Transverse colon (tissue), 4 donors: ENCODE results near the gene ALS2.

ENCODE experiments used
- EP300 ChIP-seq: sonication (generic); formaldehyde crosslinking; IDR thresholded peaks from one replicate; pipeline ENCODE4 v1.6.1; 2017; ENCODE audit warnings: antibody characterized with exemption, low read depth
- POLR2A ChIP-seq: fragments of 450-650 bp; IDR thresholded peaks from one replicate; pipeline ENCODE4 v1.6.1; 2016; ENCODE audit warnings: antibody characterized with exemption, mild to moderate bottlenecking, moderate library complexity
- POLR2AphosphoS5 ChIP-seq, 3 donors: sonication (generic); formaldehyde crosslinking; IDR thresholded peaks; one replicate each; pipeline ENCODE4 v1.6.1; 2016; ENCODE audit warnings: antibody characterized with exemption in 3 of 3
- TF ChIP-seq, protein P1 (sequence below), 5 experiments: fragments of 200-600 bp in 3 of 5; fragments of 450-650 bp in 2 of 5; sonication (generic) in 3 of 5; IDR thresholded peaks; 1 replicate in 2 of 5; 2 replicates in 3 of 5; pipeline ENCODE4 v1.5.1; 2016 to 2017; ENCODE audit warnings: antibody characterized with exemption in 5 of 5, inconsistent platforms in 3 of 5, mild to moderate bottlenecking in 2 of 5, moderate library complexity in 1 of 5

DNA sequence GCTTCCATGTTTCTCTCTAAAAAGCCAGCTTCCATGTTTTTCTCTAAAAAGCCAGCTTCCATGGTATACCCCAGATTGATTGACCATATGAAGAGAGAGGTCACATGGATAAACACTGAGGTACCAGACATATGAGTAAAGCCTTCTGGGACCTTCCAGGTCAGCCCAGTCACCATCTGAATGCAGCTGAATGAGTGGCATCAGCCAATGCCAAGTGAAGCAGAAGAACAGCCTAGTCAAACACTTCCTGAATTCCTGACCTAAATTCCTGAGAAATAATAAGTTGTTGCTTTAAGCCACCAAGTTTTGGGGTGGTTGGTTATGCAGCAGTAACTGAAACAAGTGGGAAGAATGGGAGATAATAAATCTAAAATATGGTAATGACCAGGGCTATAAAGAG lies 5.7 kb upstream of the ALS2 start:
- TF ChIP-seq, protein P1, sequence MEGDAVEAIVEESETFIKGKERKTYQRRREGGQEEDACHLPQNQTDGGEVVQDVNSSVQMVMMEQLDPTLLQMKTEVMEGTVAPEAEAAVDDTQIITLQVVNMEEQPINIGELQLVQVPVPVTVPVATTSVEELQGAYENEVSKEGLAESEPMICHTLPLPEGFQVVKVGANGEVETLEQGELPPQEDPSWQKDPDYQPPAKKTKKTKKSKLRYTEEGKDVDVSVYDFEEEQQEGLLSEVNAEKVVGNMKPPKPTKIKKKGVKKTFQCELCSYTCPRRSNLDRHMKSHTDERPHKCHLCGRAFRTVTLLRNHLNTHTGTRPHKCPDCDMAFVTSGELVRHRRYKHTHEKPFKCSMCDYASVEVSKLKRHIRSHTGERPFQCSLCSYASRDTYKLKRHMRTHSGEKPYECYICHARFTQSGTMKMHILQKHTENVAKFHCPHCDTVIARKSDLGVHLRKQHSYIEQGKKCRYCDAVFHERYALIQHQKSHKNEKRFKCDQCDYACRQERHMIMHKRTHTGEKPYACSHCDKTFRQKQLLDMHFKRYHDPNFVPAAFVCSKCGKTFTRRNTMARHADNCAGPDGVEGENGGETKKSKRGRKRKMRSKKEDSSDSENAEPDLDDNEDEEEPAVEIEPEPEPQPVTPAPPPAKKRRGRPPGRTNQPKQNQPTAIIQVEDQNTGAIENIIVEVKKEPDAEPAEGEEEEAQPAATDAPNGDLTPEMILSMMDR (IDR thresholded peaks at IDR 0.05) = no peak
- TF ChIP-seq POLR2AphosphoS5 (IDR thresholded peaks at IDR 0.05) (no peak), POLR2A (no peak), EP300 (no peak)
